ENCODE measurements around the gene IL27RA. TPM values are rescaled to one million over a fixed set of nuclear protein-coding genes. Genes with fewer than 3 reads are reported as not detected.
A peak's percentile ranks its signal among the peaks of the same experiment; 100 is the strongest.

The IL27RA gene
- total RNA-seq, 1 donor from 2014 or later: 1.2 TPM

DNA sequence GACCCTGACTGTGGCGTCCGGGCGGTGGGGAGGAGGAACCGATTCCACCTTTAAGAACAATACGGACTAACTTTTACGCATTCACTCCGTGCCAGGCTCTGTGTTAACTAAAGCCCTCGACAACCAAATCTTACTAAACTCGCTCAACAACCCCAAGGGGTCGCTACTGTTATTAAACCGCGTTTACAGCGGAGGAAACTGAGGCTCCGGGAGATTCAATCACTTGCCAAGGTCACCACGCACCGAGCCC is 57.8 kb downstream of the IL27RA start:
- ATAC-seq: no peak

DNA sequence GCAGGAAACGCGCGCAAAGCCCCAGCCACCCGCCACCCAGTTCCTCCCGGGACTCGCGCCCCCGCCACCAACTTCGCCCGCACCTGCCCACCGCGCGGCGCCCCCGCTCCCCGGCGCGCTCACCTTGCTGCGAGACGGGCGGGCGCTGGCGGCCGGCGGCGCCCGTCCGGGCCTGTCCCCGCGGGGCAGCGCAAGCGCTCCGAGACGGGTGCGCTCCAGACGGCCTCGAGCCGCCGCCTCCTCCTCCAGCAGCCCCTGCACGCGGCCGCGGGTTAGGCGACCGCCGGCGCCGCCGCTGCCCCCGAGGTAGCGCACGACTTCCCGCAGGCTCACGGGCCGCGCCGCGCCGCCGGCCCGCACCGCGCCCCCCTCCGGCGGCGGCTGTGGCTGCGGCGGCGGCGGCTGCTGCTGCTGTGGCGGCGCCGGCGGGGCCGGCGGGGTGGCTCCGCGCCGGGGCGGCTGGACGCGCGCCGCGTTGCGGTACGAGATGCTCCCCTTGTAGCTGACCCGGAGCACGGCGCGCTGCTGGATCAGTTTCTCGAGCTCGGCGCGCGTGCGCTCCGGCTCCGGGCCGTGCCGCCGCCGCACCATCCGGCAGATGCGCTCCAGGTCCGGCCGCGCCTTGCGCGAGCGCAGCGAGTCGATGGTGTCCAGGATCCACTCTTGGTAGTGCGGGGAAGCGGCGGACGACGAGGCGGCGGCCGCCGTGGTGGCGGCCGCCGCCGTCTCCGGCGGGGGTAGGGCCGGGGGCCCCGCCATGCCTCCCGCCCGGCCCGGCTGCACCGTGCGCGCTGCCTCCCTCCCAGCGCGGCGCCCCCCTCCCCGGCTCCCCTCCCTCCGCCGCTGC is 58.3 kb downstream of the IL27RA start:
- ATAC-seq: peak; percentile 3

DNA sequence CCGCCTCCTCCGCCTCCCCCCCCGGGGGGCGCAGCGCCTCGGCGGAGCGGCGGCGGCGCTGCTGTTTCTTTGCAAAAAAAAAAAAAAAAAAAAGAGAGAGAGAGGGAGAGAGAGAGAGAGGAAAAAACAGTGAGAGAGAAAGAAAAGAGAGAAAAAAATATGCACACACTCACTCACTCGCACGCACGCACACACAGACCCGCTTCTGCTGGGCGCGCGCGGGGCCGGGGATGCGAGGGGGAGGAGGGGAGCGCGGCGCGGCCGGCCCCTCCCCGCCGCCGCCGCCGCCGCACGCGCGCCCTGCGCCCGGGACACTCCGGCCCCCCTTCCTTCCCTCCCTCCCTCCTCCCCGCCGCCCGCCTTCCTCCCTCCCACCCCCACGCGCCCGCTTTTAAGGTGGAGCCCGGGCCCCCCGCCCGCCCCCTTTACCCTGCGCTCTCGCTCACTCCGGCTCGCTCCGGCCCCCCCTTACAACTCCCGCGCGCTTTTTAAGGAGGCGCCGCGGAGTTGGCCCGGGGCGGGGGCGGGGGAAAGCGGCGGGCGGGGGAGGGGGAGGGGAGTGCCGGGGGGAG is 59.0 kb downstream of the IL27RA start, which contains the start of gene SAMD1:
SAMD1 (minus strand) TSS at position 243 of the 572 bp plus-strand sequence.
- ATAC-seq: no peak

DNA sequence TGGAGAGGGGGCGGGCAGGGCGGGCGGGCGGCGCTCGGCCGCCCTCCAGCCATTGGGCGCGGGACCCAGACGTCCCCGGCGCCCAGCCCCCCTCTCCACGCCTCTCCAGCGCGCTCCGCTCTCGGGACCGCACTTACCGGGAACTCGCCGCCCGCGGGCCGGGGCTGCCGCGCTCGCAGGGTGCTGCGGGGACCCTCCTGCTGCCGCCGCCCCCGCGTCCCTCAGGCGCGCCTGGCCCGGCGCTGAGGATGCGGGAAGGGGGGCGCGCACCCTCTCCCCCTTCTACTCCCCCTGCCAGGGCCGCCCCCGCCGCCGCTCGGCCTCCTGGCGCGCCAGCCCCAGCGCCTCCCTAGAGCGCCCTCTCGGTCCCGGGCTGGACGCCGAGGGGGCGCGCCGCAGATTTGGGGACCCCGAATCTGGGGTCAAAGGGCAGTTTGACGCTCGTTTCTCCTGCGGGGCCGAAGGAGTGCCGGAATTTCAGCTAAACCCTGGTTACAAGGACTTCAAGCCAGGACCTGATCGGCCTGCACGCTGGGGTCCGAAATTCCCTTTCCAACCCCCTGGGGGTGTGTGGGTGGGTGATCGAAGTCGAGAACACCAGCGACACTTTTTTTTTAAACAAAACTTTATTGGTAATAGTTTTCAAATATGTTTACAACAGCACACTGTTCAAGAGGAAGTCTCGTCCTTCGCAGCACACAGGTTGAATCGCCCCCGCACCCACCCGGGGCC is 59.7 kb downstream of the IL27RA start:
- peak; percentile 81 for ATAC-seq

DNA sequence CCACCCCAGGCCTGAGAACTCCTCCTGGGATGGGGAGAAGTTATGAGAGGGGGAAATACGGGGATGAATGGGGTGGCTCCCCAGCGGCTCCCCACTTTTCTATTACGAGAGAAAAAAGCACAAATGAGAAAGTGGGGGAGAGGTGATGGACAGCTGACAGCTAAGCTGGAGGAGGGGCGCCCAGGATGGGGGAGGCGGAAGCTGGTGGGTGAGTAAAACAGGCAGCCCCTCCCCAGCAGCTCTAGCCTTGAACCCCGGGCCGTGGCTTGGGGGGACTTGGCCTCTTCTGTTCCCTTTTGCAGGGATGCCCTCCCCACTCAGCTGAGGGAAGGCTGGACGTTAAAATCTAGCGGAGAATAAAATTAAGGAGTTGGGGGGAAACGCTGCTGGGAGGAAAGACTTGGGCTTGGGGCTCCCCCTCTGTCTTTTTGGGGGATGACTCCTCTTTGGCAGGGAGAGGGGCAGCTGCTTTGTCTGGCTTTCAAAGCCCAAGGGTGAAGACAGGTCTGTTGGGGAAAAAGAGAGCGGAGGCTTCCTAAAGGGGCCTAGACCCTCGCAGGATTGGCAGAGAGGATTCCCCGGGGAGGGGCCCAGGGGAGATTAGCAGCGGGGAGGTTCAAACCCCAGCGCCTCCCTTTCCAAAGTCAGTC is 60.4 kb downstream of the IL27RA start:
- ATAC-seq: peak; percentile 1

DNA sequence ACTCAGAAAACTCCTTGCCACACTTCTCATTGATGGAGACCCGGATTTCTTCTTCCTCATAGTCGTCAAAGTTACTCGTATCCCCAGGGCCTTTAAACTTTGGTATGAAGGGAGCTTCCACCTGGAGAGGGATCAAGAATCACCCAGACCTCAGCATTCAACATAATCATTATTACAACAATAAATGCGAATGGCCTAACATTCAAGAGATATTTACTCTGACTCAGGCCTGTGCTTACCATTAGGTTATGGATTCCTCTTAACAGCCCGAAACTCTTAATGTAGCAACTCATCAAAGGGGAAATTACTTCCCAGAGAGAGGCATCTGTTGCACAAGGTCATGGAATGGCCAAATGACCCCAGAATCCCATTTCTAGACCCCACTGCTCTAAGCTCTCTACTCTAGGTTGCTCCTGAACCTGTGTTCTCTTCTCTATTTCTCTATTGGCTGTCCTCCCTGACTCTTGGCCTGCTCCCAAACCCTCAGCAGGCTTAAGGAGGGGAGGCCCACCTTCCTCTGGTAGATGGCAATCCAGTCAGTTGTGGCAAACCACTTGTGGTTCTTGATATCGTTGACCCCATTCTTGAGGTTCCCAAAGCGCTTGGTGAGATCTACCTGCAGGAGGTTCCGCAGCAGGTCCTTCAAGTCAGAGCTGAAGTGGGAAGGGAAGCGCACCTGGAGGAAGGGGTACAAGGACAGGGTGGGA is 61.7 kb downstream of the IL27RA start:
- no peak for ATAC-seq

DNA sequence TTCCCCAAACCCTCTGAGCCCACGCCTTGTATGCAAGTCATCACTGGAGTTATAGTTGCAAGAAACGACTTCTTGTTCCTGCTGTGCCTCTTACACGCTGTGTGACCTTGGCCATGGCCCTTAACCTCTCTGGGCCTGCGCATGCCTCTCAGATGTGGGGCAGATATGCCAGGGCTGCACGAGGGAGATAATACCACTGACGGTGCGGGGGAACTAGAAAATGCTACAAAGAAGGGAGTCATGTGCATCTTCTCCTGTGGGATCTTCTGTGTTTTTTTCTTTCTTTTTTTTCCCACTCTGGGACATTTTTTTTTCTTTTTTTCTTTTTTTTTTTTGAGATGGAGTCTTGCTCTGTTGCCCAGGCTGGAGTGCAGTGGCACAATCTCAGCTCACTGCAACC is 63.3 kb downstream of the IL27RA start:
- ATAC-seq: no peak

DNA sequence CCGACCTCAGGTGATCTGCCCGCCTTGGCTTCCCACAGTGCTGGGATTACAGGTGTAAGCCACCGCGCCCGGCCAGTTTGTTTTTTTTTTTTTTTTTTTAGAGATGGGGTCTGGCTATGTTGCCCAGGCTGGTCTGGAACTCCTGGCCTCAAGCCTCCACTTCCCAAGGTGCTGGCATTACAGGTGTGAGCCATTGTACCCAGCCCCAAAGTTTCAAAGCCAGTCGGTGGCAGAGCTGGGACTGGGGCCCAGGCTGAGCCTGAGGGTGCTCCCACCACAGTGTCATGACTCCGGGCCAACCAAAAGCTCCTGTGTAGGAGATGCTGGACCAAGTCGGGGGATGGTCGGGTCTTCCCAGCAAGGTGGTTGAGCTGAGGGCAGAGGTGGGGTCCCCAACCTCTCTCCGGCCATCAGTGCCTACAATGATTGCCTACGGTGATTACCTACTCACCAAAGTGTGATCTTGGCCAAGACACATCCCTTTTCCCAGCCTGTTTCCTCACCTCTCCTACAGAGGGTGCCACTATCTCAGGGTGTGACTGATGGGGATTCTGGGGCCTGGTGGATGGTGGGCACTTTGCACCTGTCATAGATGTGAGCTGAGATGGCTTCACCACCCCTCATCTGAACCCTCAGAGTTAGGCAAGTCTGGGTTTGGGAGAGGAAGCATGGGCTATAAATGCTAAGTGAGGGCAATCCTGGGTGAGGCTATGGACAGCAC is 64.9 kb downstream of the IL27RA start:
- ATAC-seq: no peak

DNA sequence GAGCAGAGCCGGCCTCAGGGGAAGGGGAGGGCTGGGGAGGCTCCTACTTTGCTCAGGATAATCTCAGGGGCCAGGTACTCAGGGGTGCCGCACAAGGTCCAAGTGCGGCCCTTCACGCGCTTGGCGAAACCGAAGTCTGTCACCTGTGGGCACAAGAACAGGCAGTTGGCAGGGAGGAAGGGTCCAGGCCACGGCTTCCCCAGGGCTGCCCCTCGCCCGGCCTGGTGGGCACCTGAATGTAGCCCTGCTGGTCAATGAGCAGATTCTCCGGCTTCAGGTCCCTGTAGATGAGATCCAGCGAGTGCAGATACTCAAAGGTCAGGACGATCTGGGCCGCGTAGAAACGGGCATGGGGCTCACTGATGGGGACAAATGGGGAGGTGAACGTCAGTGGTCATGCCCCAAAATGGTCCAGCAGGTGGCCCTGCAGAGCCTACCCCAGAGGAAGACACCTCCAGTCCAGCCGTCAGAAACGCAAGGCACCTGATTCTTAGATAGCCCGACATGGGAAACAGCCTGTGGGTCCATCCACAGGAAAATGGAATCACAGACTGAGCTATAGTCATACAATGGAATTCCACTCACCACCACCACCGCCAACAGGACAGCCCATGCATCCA is 66.1 kb downstream of the IL27RA start:
- no peak for ATAC-seq

DNA sequence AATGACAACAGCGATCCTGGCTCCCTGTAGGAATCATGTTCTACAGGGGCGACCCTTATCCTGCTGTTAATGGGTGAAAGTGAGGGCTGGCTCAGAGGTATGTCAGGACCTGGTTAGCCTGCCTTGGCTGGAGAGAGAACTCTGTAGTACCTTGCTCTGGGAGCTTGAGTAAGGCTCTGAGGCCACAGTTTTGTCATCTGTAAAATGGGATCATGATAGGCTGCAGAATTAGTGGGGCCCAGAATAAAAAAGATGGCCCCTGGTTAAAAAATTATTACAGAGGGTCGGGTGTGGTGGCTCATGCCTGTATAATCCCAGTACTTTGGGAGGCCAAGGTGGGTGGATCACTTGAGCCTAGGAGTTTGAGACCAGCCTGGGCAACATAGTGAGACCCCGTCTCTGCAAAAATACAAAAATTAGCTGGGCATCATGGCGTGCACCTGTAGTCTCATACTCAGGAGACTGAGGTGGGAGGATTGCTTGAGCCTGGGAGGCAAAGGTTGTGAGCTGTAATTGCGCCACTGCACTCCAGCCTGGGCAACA is 69.5 kb downstream of the IL27RA start:
- no peak for ATAC-seq

DNA sequence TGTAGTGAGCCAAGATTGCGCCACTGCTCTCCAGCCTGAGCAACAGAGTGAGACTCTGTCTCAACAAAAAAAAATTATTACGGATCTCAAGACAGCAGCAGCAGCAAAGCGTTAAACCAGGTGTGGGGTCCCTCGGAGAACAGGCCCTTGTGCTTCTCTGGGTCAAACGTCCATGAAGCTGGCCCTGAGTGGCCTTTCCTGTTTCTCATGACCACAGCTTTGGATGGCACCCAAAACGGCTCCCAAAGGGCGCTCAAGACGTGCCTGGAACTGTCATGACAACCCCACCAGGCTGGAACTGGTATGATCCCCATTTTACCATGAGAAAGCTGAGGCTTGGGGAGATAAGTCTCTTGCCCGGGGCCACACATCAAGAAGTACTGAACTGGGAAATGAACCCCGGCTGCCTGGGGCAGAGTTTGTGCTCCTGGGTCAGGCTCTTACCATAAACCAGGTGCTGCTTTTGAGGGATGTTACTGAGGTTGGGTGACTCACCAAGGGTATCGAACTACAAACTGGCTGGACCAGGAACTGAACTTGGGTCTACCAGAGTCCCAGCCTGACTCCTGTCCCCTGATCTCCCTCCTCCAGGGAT is 70.6 kb downstream of the IL27RA start:
- ATAC-seq: peak; percentile 76

DNA sequence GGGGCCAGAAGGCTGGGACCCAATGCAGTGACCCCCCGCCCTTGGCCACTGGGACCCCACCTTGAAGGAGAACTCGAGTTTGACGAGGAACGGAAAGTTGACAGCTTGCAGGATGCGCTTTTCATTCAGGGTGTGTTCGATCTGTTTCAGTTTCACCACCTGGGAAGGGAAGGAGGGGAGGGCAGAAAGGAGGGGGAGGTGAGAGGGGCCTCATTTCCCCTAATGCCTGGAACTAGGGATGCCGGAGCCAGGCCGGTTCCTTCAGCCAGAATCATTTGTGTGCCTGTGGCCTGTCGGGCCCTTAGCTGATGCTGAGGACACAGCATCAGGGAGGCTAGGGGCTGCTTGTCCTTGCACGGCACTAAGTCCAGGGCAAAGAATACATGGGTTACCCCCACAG is 71.2 kb downstream of the IL27RA start:
- ATAC-seq: no peak

Other genes starting within 250 kb of the IL27RA start
- 10.9 TPM for gene ZSWIM4, start 236.3 kb upstream of the IL27RA start, total RNA-seq
- not detected for gene NANOS3, start 154.6 kb upstream of the IL27RA start, total RNA-seq
- 5.7 TPM for gene BRME1, start 125.6 kb upstream of the IL27RA start, total RNA-seq
- gene CC2D1A, start 125.6 kb upstream of the IL27RA start, total RNA-seq: 29.7 TPM
- 8.5 TPM for gene PODNL1, start 93.3 kb upstream of the IL27RA start, total RNA-seq
- gene DCAF15, start 79.3 kb upstream of the IL27RA start, total RNA-seq: 18.2 TPM
- 8.3 TPM for gene RFX1, start 25.4 kb upstream of the IL27RA start, total RNA-seq
- not detected for gene RLN3, start 3.6 kb upstream of the IL27RA start, total RNA-seq
- gene PALM3, start 30.3 kb downstream of the IL27RA start, total RNA-seq: 0.08 TPM
- gene MISP3, start 41.0 kb downstream of the IL27RA start, total RNA-seq: 3.4 TPM
- 0.12 TPM for gene C19orf67, start 54.0 kb downstream of the IL27RA start, total RNA-seq
- gene SAMD1, start 59.0 kb downstream of the IL27RA start, total RNA-seq: 24.8 TPM
- gene PRKACA, start 86.0 kb downstream of the IL27RA start, total RNA-seq: 45.2 TPM
- gene ASF1B, start 104.8 kb downstream of the IL27RA start, total RNA-seq: 13.9 TPM
- gene ADGRL1, start 174.4 kb downstream of the IL27RA start, total RNA-seq: 5.5 TPM